Testis (tissue), 2 donors: ENCODE measurements around the gene CARD19.

Experiments used
- CTCF ChIP-seq, 3 experiments: fragments of 450-650 bp in 2 of 3; fragments of 200-600 bp in 1 of 3; sonication (generic) in 1 of 3; IDR thresholded peaks; one replicate each; pipeline ENCODE4 v1.5.1; 2016 to 2019; ENCODE audit warnings: antibody characterized with exemption in 3 of 3, mild to moderate bottlenecking in 2 of 3, moderate library complexity in 1 of 3
- POLR2A ChIP-seq: fragments of 450-650 bp; IDR thresholded peaks from one replicate; pipeline ENCODE4 v1.6.1; 2017; ENCODE audit warnings: antibody characterized with exemption, mild to moderate bottlenecking, moderate library complexity

GRCh38 chr9:93089024-93089423 is 7.0 kb upstream of the CARD19 start:
- TF ChIP-seq CTCF (IDR thresholded peaks at IDR 0.05), result no peak
- TF ChIP-seq POLR2A, result no peak
